Testis (tissue), 3 donors: Measurements from ENCODE around the gene RAMP1. TPM values are rescaled to one million over a fixed set of nuclear protein-coding genes. Genes with fewer than 3 reads are reported as not detected.

Experiments used
- DNase-seq: peaks from one replicate; pipeline ENCODE4 v3.0.0-alpha.2; 2019
- H3K27ac ChIP-seq, 2 donors: fragments of 200-600 bp; sonication (generic); one replicate each; pipeline ENCODE4 v1.5.1; 2019
- H3K27me3 ChIP-seq: fragments of 200-600 bp; sonication (generic); one replicate; pipeline ENCODE4 v1.5.1; 2019
- H3K36me3 ChIP-seq: fragments of 200-600 bp; sonication (generic); one replicate; pipeline ENCODE4 v1.5.1; 2017; ENCODE audit warnings: low read depth; ENCODE audit errors: missing control alignments
- H3K4me1 ChIP-seq: fragments of 200-600 bp; sonication (generic); one replicate; pipeline ENCODE4 v1.5.1; 2019
- H3K4me3 ChIP-seq, 2 donors: fragments of 200-600 bp; sonication (generic); one replicate each; pipeline ENCODE4 v1.5.1; 2017 to 2019
- H3K9me3 ChIP-seq: fragments of 200-600 bp; sonication (generic); one replicate; pipeline ENCODE4 v1.5.1; 2017
- CTCF ChIP-seq, 3 experiments: fragments of 450-650 bp in 2 of 3; fragments of 200-600 bp in 1 of 3; sonication (generic) in 1 of 3; IDR thresholded peaks; one replicate each; pipeline ENCODE4 v1.5.1; 2016 to 2019; ENCODE audit warnings: antibody characterized with exemption in 3 of 3, mild to moderate bottlenecking in 2 of 3, moderate library complexity in 1 of 3
- POLR2A ChIP-seq: fragments of 450-650 bp; IDR thresholded peaks from one replicate; pipeline ENCODE4 v1.6.1; 2017; ENCODE audit warnings: antibody characterized with exemption, mild to moderate bottlenecking, moderate library complexity
- WGBS, 2 donors: methylation state at CpG; one replicate each; pipeline ENCODE4 v1.1.5; 2018; 5-methylcytosine and 5-hydroxymethylcytosine counted together
- intact Hi-C: fragments of 100-400 bp; cut with DNase I; formaldehyde crosslinking; loops from one replicate; pipeline ENCODE4 v1.15.1; 2023; ENCODE audit warnings: low total_unique reads
- polyA plus RNA-seq: library from polyadenylated mRNA; stranded (reverse); fragments of 350-450 nt; fragmentation: Illumina TruSeq; extraction: RNeasy Lipid Tissue Mini Kit (QIAGEN cat#74804); gene quantifications from one replicate; pipeline ENCODE4 v1.2.3, GENCODE V29; 2014; ENCODE audit warnings: low read depth, low replicate concordance; ENCODE audit not compliant: insufficient read depth
- total RNA-seq, 2 donors: library from RNA; depleted of rRNA; stranded (reverse); fragments of >200 nt; gene quantifications; one replicate each; pipeline ENCODE4 v1.2.3, GENCODE V29; 2016

RAMP1 gene
- total and polyA plus RNA-seq, 3 donors from 2014 or later: 8.9 to 14.3 (median 13.9) TPM

GRCh38 chr2:237927986-237928385, 68.6 kb downstream of the RAMP1 start:
- no peak for TF ChIP-seq POLR2A
- TF ChIP-seq CTCF (IDR thresholded peaks at IDR 0.05): no peak
- 89 to 90% methylated on average over 4 of the region's 4 CpGs for WGBS, 2 donors
- peaks cover 12% of the 10 kb centered on the region for H3K4me1 ChIP-seq
- H3K9me3 ChIP-seq: no peaks in the 10 kb centered on the region
- no peak for DNase-seq
- no peaks in the 10 kb centered on the region for H3K36me3 ChIP-seq
- H3K4me3 ChIP-seq: no peak overlapping the region
- H3K27me3 ChIP-seq: no peaks in the 10 kb centered on the region
- intact Hi-C loops: no loop called here
- H3K27ac ChIP-seq: no peak overlapping the region

GRCh38 chr2:237929979-237930378, 70.6 kb downstream of the RAMP1 start:
- DNase-seq: no peak
- peaks cover 6% of the 10 kb centered on the region for H3K4me1 ChIP-seq
- no peak overlapping the region for H3K4me3 ChIP-seq
- intact Hi-C loops: no loop called here
- WGBS, 2 donors: 86 to 93% methylated on average over 7 to 9 of the region's 9 CpGs
- no peak for TF ChIP-seq CTCF (IDR thresholded peaks at IDR 0.05)
- TF ChIP-seq POLR2A: no peak
- H3K27me3 ChIP-seq: no peaks in the 10 kb centered on the region
- no peaks in the 10 kb centered on the region for H3K9me3 ChIP-seq
- H3K27ac ChIP-seq: no peak overlapping the region
- no peaks in the 10 kb centered on the region for H3K36me3 ChIP-seq

GRCh38 chr2:237931205-237931721, 71.8 kb downstream of the RAMP1 start:
- intact Hi-C loops: no loop called here
- DNase-seq: no peak
- H3K27ac ChIP-seq: no peak overlapping the region
- no peaks in the 10 kb centered on the region for H3K36me3 ChIP-seq
- peaks cover 6% of the 10 kb centered on the region for H3K4me1 ChIP-seq
- H3K4me3 ChIP-seq: no peak overlapping the region
- no peaks in the 10 kb centered on the region for H3K9me3 ChIP-seq
- TF ChIP-seq CTCF (IDR thresholded peaks at IDR 0.05) (no peak), POLR2A (no peak)
- WGBS, 2 donors: 46 to 70% methylated on average over 4 to 9 of the region's 9 CpGs
- H3K27me3 ChIP-seq: no peaks in the 10 kb centered on the region

- Histone ChIP-seq H3K27me3 (no peaks in the 10 kb centered on the region), H3K4me3 (no peak overlapping the region), H3K36me3 (no peaks in the 10 kb centered on the region), H3K27ac (no peak overlapping the region), H3K4me1 (peaks cover 6% of the 10 kb centered on the region), H3K9me3 (no peaks in the 10 kb centered on the region)
- TF ChIP-seq CTCF (IDR thresholded peaks at IDR 0.05): no peak
- TF ChIP-seq POLR2A: no peak
- 49 to 64% methylated on average over 3 of the region's 3 CpGs for WGBS, 2 donors
- intact Hi-C loops: no loop called here
- no peak for DNase-seq
These were observed 73.3 kb downstream of the RAMP1 start for GRCh38 chr2:237932731-237933131.

GRCh38 chr2:237934186-237934585, 74.8 kb downstream of the RAMP1 start:
- H3K27me3 ChIP-seq: no peaks in the 10 kb centered on the region
- no peak overlapping the region for H3K4me3 ChIP-seq
- peaks cover 6% of the 10 kb centered on the region for H3K4me1 ChIP-seq
- no peak for TF ChIP-seq CTCF (IDR thresholded peaks at IDR 0.05)
- TF ChIP-seq POLR2A: no peak
- 90 to 91% methylated on average over 5 of the region's 5 CpGs for WGBS, 2 donors
- H3K36me3 ChIP-seq: no peaks in the 10 kb centered on the region
- no peak overlapping the region for H3K27ac ChIP-seq
- intact Hi-C loops: no loop called here
- DNase-seq: no peak
- H3K9me3 ChIP-seq: no peaks in the 10 kb centered on the region
